Ishikawa (cell line): ENCODE data around the gene FAM186B.

Source experiments
- CEBPB ChIP-seq: IDR thresholded peaks from 2 replicates; pipeline ENCODE4 v1.6.1; 2012
- CREB1 ChIP-seq: IDR thresholded peaks from 2 replicates; pipeline ENCODE4 v1.6.1; 2012; ENCODE audit warnings: low read depth
- EGR1 ChIP-seq: IDR thresholded peaks from 2 replicates; pipeline ENCODE4 v1.6.1; 2012
- EP300 ChIP-seq: IDR thresholded peaks from 2 replicates; pipeline ENCODE4 v1.6.1; 2012; ENCODE audit warnings: borderline replicate concordance
- FOXM1 ChIP-seq: IDR thresholded peaks from 2 replicates; pipeline ENCODE4 v1.6.1; 2012; ENCODE audit warnings: low read depth, borderline replicate concordance
- NFIC ChIP-seq: IDR thresholded peaks from 2 replicates; pipeline ENCODE4 v1.6.1; 2012
- RAD21 ChIP-seq: IDR thresholded peaks from 2 replicates; pipeline ENCODE4 v1.6.1; 2012; ENCODE audit warnings: low read depth
- TAF1 ChIP-seq: IDR thresholded peaks from 2 replicates; pipeline ENCODE4 v1.6.1; 2012; ENCODE audit warnings: low read depth, mild to moderate bottlenecking
- TCF12 ChIP-seq: IDR thresholded peaks from 2 replicates; pipeline ENCODE4 v1.6.1; 2012; ENCODE audit warnings: low read depth
- TEAD4 ChIP-seq: IDR thresholded peaks from 2 replicates; pipeline ENCODE4 v1.6.1; 2012
- YY1 ChIP-seq: IDR thresholded peaks from 2 replicates; pipeline ENCODE4 v1.6.1; 2012; ENCODE audit warnings: low read depth
- ZBTB7A ChIP-seq: IDR thresholded peaks from 2 replicates; pipeline ENCODE4 v1.6.1; 2012; ENCODE audit warnings: low read depth
- TF ChIP-seq, protein P1 (sequence below): IDR thresholded peaks from 2 replicates; pipeline ENCODE4 v1.6.1; 2012
- TF ChIP-seq, protein P2 (sequence below): IDR thresholded peaks from 2 replicates; pipeline ENCODE4 v1.6.1; 2012; ENCODE audit warnings: low read depth, mild to moderate bottlenecking
- TF ChIP-seq, protein P3 (sequence below): IDR thresholded peaks from 2 replicates; pipeline ENCODE4 v1.6.1; 2012

Gene FAM186B

DNA sequence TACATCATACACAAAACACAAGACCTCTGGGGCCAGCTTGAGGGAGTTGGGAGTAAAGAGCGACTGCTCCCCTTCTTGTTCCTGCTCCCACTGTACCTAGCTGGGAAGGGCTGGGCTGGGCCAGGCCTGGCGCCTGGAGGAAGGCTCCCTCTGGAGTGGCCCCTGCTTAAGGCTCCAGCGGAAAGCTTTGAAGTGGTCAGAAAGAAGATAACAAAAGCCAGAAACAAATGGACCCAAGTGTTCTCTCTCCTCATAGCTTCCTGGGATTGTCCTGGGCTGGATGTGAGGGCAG is 43.2 kb upstream of the FAM186B start:
- TF ChIP-seq YY1 (no peak), TCF12 (no peak), FOXM1 (no peak), TAF1 (no peak), RAD21 (no peak), EGR1 (no peak), CEBPB (no peak), EP300 (no peak), TEAD4 (no peak)
- TF ChIP-seq, protein P1, sequence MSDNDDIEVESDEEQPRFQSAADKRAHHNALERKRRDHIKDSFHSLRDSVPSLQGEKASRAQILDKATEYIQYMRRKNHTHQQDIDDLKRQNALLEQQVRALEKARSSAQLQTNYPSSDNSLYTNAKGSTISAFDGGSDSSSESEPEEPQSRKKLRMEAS: no peak
- TF ChIP-seq, protein P2, sequence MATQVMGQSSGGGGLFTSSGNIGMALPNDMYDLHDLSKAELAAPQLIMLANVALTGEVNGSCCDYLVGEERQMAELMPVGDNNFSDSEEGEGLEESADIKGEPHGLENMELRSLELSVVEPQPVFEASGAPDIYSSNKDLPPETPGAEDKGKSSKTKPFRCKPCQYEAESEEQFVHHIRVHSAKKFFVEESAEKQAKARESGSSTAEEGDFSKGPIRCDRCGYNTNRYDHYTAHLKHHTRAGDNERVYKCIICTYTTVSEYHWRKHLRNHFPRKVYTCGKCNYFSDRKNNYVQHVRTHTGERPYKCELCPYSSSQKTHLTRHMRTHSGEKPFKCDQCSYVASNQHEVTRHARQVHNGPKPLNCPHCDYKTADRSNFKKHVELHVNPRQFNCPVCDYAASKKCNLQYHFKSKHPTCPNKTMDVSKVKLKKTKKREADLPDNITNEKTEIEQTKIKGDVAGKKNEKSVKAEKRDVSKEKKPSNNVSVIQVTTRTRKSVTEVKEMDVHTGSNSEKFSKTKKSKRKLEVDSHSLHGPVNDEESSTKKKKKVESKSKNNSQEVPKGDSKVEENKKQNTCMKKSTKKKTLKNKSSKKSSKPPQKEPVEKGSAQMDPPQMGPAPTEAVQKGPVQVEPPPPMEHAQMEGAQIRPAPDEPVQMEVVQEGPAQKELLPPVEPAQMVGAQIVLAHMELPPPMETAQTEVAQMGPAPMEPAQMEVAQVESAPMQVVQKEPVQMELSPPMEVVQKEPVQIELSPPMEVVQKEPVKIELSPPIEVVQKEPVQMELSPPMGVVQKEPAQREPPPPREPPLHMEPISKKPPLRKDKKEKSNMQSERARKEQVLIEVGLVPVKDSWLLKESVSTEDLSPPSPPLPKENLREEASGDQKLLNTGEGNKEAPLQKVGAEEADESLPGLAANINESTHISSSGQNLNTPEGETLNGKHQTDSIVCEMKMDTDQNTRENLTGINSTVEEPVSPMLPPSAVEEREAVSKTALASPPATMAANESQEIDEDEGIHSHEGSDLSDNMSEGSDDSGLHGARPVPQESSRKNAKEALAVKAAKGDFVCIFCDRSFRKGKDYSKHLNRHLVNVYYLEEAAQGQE: no peak
- TF ChIP-seq, protein P3, sequence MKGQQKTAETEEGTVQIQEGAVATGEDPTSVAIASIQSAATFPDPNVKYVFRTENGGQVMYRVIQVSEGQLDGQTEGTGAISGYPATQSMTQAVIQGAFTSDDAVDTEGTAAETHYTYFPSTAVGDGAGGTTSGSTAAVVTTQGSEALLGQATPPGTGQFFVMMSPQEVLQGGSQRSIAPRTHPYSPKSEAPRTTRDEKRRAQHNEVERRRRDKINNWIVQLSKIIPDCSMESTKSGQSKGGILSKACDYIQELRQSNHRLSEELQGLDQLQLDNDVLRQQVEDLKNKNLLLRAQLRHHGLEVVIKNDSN: no peak

DNA sequence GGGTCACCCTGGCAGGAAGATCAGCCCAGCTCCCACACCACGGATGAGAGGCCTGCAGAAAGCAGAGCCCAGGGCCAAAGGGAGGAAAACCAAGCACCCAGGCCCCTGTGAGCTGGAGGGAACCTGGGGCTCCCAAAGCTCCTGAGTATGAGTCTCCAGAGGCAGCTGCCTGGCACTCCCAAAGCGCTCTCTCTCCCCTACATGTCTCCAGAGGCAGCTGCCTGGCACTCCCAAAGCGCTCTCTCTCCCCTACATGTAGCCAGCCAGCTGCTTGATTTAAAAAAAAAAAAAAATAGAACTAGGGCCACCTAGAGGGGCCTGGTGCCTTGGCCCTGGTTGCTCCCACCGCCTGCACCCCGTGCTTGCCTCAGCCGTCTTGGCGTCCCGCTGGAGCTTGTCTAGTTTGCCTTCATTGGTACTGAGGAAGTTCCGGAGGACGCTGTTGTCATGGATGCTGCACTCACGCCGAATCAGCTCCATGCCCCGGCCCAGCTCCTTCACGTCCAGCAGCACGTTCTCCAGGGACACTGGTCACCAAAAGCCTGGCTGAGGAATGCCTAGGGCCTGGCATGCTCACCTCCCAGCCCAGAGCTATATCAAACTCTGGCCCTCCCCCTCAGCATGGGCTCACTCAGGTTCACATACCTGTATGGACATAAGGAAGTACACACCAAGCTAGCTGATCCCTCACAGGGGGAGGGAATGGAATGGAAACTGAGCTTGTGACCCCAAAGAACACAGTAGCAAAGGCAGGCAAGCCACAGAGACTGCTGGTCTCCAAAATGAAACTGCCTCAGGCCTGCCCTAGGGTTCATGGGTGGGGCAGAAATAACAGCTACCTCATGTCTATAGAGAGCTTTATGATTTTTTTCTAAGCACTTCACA is 42.6 kb upstream of the FAM186B start:
- TF ChIP-seq FOXM1 (no peak), EP300 (peak; percentile 25; the same call in 1 of the 2 replicates), CEBPB (no peak), TEAD4 (peak; percentile 60), TAF1 (no peak), TCF12 (no peak), RAD21 (peak; percentile 11; the same call in 1 of the 2 replicates)
- TF ChIP-seq, protein P1: peak; percentile 37; the same call in 1 of the 2 replicates
- TF ChIP-seq, protein P3: no peak

DNA sequence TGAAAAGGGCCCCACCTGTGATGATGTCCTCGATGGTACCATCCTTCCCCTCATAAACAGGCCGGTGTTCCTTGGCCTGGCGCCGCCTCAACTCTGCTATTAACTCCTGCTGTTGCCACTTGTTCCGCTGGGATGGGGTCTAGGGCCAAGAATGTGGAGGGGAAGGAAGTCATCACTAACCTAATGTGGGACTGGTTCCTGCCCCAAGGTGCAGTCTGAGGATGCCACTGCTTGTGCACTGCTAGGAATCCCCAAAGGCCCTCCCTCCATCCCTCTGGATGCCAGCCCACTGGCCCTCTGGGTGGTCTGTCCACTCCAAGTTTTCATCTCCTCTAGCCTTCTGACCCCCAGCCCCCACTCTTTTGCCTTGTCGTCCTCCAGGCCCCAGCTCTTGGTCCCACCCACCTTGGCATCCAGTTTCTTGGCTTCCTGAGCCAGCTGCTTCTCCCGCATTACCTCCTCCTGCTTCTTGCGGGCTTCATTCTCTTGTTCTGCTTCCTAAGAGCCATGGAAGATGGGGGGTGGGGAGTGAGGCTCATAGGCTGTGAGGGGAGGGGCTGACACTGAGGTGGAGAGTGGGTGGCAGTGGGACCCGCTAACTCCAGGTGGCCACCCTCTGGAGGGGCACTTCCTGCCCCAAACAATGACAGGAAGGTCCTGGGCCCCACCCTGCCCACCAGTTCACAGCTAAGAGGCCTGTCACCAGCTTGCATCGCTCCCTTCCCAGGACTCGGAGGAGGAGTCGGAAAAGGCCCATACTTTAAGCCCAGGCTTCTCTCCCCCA is 41.6 kb upstream of the FAM186B start:
- TF ChIP-seq CREB1 (no peak), ZBTB7A (peak; percentile 69; the same call in 1 of the 2 replicates), RAD21 (no peak), TEAD4 (no peak), TAF1 (peak; percentile 27; the same call in 1 of the 2 replicates), YY1 (no peak), FOXM1 (no peak)
- TF ChIP-seq, protein P2: no peak
- TF ChIP-seq, protein P3: no peak

DNA sequence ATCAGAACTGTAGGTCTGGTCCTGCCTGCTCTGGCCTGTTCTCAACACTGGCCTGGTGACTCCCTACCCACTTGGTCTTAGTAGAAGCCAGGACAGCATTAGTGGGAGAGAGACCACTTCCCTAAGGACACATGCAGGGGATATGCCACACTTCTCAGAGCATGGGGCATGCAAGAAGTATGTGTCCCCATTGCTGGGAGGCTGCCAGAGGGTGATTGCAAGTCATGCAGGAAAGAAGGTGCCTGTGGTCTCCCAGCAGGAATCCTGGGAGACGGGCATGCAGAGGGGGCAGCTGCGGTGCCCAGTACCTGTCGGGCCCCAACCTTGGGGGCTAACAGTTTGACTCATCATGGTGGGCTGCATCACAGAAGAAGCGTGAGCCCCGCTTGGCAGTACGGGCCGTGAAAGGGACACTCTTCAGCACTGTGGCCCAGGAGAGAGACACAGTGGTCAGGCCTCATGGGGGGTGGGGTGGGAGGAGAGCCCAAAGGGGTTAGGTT is 40.9 kb upstream of the FAM186B start:
- TF ChIP-seq YY1: no peak
- TF ChIP-seq TCF12: no peak
- no peak for TF ChIP-seq EP300
- no peak for TF ChIP-seq CREB1
- no peak for TF ChIP-seq CEBPB
- no peak for TF ChIP-seq FOXM1
- no peak for TF ChIP-seq RAD21
- TF ChIP-seq, protein P2: no peak
- TF ChIP-seq, protein P1: no peak
- TF ChIP-seq NFIC: no peak
- no peak for TF ChIP-seq TEAD4
- no peak for TF ChIP-seq EGR1
- TF ChIP-seq, protein P3: no peak
- no peak for TF ChIP-seq TAF1
- TF ChIP-seq ZBTB7A: no peak
